ENCODE measurements around the gene CLEC2D. TPM values are rescaled to one million over a fixed set of nuclear protein-coding genes. Genes with fewer than 3 reads are reported as not detected.
A peak's percentile ranks its signal among the peaks of the same experiment; 100 is the strongest.
"Not testable (repeated sequence)": the region's sequence is repeated elsewhere in the genome, so short reads cannot be mapped to it uniquely, and the experiment has no call there.

Gene CLEC2D
- total RNA-seq, 1 donor from 2014 or later, result 2.2 TPM

GRCh38 chr12:9660046-9660445, 9.5 kb upstream of the CLEC2D start:
- DNase-seq (ENCODE audit: low read depth), result no peak

- DNase-seq (ENCODE audit: low read depth), result no peak
Measured at GRCh38 chr12:9661720-9662119, 7.8 kb upstream of the CLEC2D start.

- peak; percentile 49 for DNase-seq (ENCODE audit: low read depth)
Measured at GRCh38 chr12:9662488-9662887, 7.0 kb upstream of the CLEC2D start.

GRCh38 chr12:9667403-9668160, 1.9 kb upstream of the CLEC2D start:
- no peak for DNase-seq (ENCODE audit: low read depth)

GRCh38 chr12:9668161-9669018, 1.1 kb upstream of the CLEC2D start:
- DNase-seq (ENCODE audit: low read depth), result peak; percentile 19

GRCh38 chr12:9669019-9669326, 540 bp upstream of the CLEC2D start:
- no peak for DNase-seq (ENCODE audit: low read depth)

- not testable (repeated sequence) for DNase-seq (ENCODE audit: low read depth)
Measured at GRCh38 chr12:9672340-9672739, 2.8 kb downstream of the CLEC2D start.

- peak; percentile 94 for DNase-seq (ENCODE audit: low read depth)
Measured at GRCh38 chr12:9673404-9674225, 4.1 kb downstream of the CLEC2D start.

GRCh38 chr12:9674226-9674590, 4.7 kb downstream of the CLEC2D start:
- no peak for DNase-seq (ENCODE audit: low read depth)

- DNase-seq (ENCODE audit: low read depth), result not testable (repeated sequence)
Measured at GRCh38 chr12:9682508-9682907, 13.0 kb downstream of the CLEC2D start.

- DNase-seq (ENCODE audit: low read depth), result not testable (repeated sequence)
Measured at GRCh38 chr12:9682949-9683348, 13.4 kb downstream of the CLEC2D start.

GRCh38 chr12:9685366-9685765, 15.9 kb downstream of the CLEC2D start:
- DNase-seq (ENCODE audit: low read depth), result not testable (repeated sequence)

- DNase-seq (ENCODE audit: low read depth), result no peak
Measured at GRCh38 chr12:9685915-9686314, 16.4 kb downstream of the CLEC2D start.

- DNase-seq (ENCODE audit: low read depth), result peak; percentile 78
Measured at GRCh38 chr12:9687228-9687627, 17.7 kb downstream of the CLEC2D start.

GRCh38 chr12:9692909-9693308, 23.4 kb downstream of the CLEC2D start:
- no peak for DNase-seq (ENCODE audit: low read depth)

- DNase-seq (ENCODE audit: low read depth), result no peak
Measured at GRCh38 chr12:9694241-9694640, 24.7 kb downstream of the CLEC2D start.

- not testable (repeated sequence) for DNase-seq (ENCODE audit: low read depth)
Measured at GRCh38 chr12:9695150-9695549, 25.6 kb downstream of the CLEC2D start.

- DNase-seq (ENCODE audit: low read depth), result not testable (repeated sequence)
Measured at GRCh38 chr12:9695661-9696060, 26.1 kb downstream of the CLEC2D start.

- no peak for DNase-seq (ENCODE audit: low read depth)
Measured at GRCh38 chr12:9697619-9698018, 28.1 kb downstream of the CLEC2D start.

- DNase-seq (ENCODE audit: low read depth), result no peak
Measured at GRCh38 chr12:9698681-9699080, 29.2 kb downstream of the CLEC2D start.

- no peak for DNase-seq (ENCODE audit: low read depth)
Measured at GRCh38 chr12:9699269-9699897, 29.9 kb downstream of the CLEC2D start.
